ENCODE results near the gene USF1.

GRCh38 chr1:161021970-161022353, 23.8 kb downstream of the USF1 start:
- no peak for TF ChIP-seq CTCF (IDR thresholded peaks at IDR 0.05; ENCODE audit: poor library complexity)
- no peak for TF ChIP-seq EZH2 (IDR thresholded peaks at IDR 0.05; ENCODE audit: borderline replicate concordance)

Data from hepatocyte (in vitro differentiated cells).